ENCODE data around the gene CD44. TPM values are rescaled to one million over a fixed set of nuclear protein-coding genes. Genes with fewer than 3 reads are reported as not detected.

The CD44 gene
- polyA plus RNA-seq, 2 of the 4 experiments (the other 2 are of a cell fraction), result 309 to 585 TPM

- Histone ChIP-seq H3K4me3 (no peak overlapping the region), H3K9me3 (no peaks in the 10 kb centered on the region), H3K4me1 (peaks cover 9% of the 10 kb centered on the region; the same call in 2 of the 3 replicates), H3K4me2 (no peak overlapping the region), H3K27ac (no peak overlapping the region)
- WGBS (ENCODE audit: missing lambda C conversion rate), result 62% methylated on average over 4 of the region's 4 CpGs
- ChIA-PET CTCF (interaction anchor here (0.8 to 1.8 kb wide), 6 partner anchors 15 to 313 kb away, joined by 3 to 4 read pairs (median 3); no protein-coding TSS in a partner anchor), POLR2A (no interaction called here)
- ATAC-seq (no peak), DNase-seq (ENCODE audit: low read depth in 1 of 2, low spot score in 1 of 2) (no peak), FAIRE-seq (no peak)
- TF ChIP-seq ZNF302 (CRISPR knock-in tag; IDR thresholded peaks at IDR 0.05) (no peak), ELK1 (IDR thresholded peaks at IDR 0.05; ENCODE audit: low read depth, low read length) (no peak), ATOH8 (CRISPR knock-in tag; IDR thresholded peaks at IDR 0.05; ENCODE audit: low read depth) (no peak), CHD2 (IDR thresholded peaks at IDR 0.05; ENCODE audit: low read length, partially characterized antibody) (no peak), ESRRA (IDR thresholded peaks at IDR 0.05; ENCODE audit: borderline replicate concordance, low read length) (no peak), EHMT2 (IDR thresholded peaks at IDR 0.05; ENCODE audit: low read depth) (no peak), EP300 (IDR thresholded peaks at IDR 0.05) (no peak), NFE2L2 (conservative IDR thresholded peaks at IDR 0.05; ENCODE audit: low read length) (no peak), RNF2 (IDR thresholded peaks at IDR 0.05; ENCODE audit: borderline replicate concordance, low read depth) (no peak), PBX3 (IDR thresholded peaks at IDR 0.05) (no peak), USF2 (IDR thresholded peaks at IDR 0.05) (no peak), RCOR1 (IDR thresholded peaks at IDR 0.05; ENCODE audit: low read depth, low read length) (no peak), RARB (CRISPR knock-in tag; IDR thresholded peaks at IDR 0.05) (no peak), HMGXB4 (CRISPR knock-in tag; IDR thresholded peaks at IDR 0.05; ENCODE audit: borderline replicate concordance) (no peak), RAD21 (conservative IDR thresholded peaks at IDR 0.05 in 1 of 2, IDR thresholded peaks at IDR 0.05 in 1 of 2) (no peak), KDM1A (IDR thresholded peaks at IDR 0.05; ENCODE audit: low read depth) (no peak)
Measured at GRCh38 chr11:35239471-35240075, 100.6 kb downstream of the CD44 start.

GRCh38 chr11:35241083-35241482 lies 102.1 kb downstream of the CD44 start:
- no peak overlapping the region; a peak in 1 of 6 replicates for H3K27ac ChIP-seq
- no peak overlapping the region for H3K4me3 ChIP-seq
- no peak overlapping the region for H3K4me2 ChIP-seq
- ATAC-seq (no peak), DNase-seq (ENCODE audit: low read depth in 1 of 2, low spot score in 1 of 2) (no peak), FAIRE-seq (no peak)
- 77% methylated on average over 1 of the region's 1 CpG for WGBS (ENCODE audit: missing lambda C conversion rate)
- ChIA-PET CTCF (interaction anchor here (0.6 kb wide), 1 partner anchor 20 kb away, joined by 4 read pairs; no protein-coding TSS in a partner anchor), POLR2A (no interaction called here)
- H3K9me3 ChIP-seq, result no peaks in the 10 kb centered on the region
- peaks cover 2% of the 10 kb centered on the region; the same call in 2 of the 3 replicates for H3K4me1 ChIP-seq
- TF ChIP-seq HOXB5 (CRISPR knock-in tag; IDR thresholded peaks at IDR 0.05) (no peak), POLR2AphosphoS2 (conservative IDR thresholded peaks at IDR 0.05; ENCODE audit: low read length) (no peak), REST (IDR thresholded peaks at IDR 0.05) (no peak), CBX2 (IDR thresholded peaks at IDR 0.05; ENCODE audit: borderline replicate concordance, low read depth) (no peak), ZC3H11A (IDR thresholded peaks at IDR 0.05) (no peak), HDAC2 (IDR thresholded peaks at IDR 0.05) (no peak), JUNB (IDR thresholded peaks at IDR 0.05) (no peak), HMGXB4 (CRISPR knock-in tag; IDR thresholded peaks at IDR 0.05; ENCODE audit: borderline replicate concordance) (no peak), USF2 (IDR thresholded peaks at IDR 0.05) (no peak)

All from A549 (cell line).